AG10803 (cell line): ENCODE measurements around the gene TOP1.
"Not testable (repeated sequence)": the region's sequence is repeated elsewhere in the genome, so short reads cannot be mapped to it uniquely, and the experiment has no call there.

ENCODE experiments used
- DNase-seq: peaks from one replicate; pipeline ENCODE4 v3.0.0; 2010; ENCODE audit warnings: low read depth
- H3K4me3 ChIP-seq: 2 replicates; pipeline ENCODE4 v1.5.1; 2011; ENCODE audit warnings: mild to moderate bottlenecking, low read length, control low read depth
- CTCF ChIP-seq: conservative IDR thresholded peaks from 2 replicates; pipeline ENCODE4 v1.5.1; 2011; ENCODE audit warnings: mild to moderate bottlenecking, low read length, control low read depth, inconsistent platforms

Gene TOP1

GRCh38 chr20:41131594-41132387, 103.2 kb downstream of the TOP1 start:
- DNase-seq: no peak
- no peak for TF ChIP-seq CTCF
- no peak overlapping the region for H3K4me3 ChIP-seq

- not testable (repeated sequence) for H3K4me3 ChIP-seq, DNase-seq
Measured at GRCh38 chr20:41132388-41132775, 103.8 kb downstream of the TOP1 start.

GRCh38 chr20:41133709-41134361, 105.2 kb downstream of the TOP1 start:
- no peak for DNase-seq
- no peak for TF ChIP-seq CTCF
- H3K4me3 ChIP-seq: no peak overlapping the region

GRCh38 chr20:41134362-41135186, 106.0 kb downstream of the TOP1 start:
- no peak overlapping the region for H3K4me3 ChIP-seq
- DNase-seq: no peak
- TF ChIP-seq CTCF: no peak

GRCh38 chr20:41135187-41135887, 106.7 kb downstream of the TOP1 start:
- H3K4me3 ChIP-seq: no peak overlapping the region
- TF ChIP-seq CTCF: peak; percentile 54
- no peak for DNase-seq

GRCh38 chr20:41135888-41136679, 107.5 kb downstream of the TOP1 start:
- TF ChIP-seq CTCF: no peak
- peak overlapping the region; percentile 74 for H3K4me3 ChIP-seq
- DNase-seq: no peak
